ENCODE data around the gene USP27X.
A peak's percentile ranks its signal among the peaks of the same experiment; 100 is the strongest.

Gene USP27X

GRCh38 chrX:49878834-49879655, at the start of gene USP27X:
TSS of gene USP27X (plus strand) at chrX:49879484. CDS start at chrX:49880308, 824 bp downstream.
- no peaks in the 10 kb centered on the region for H3K9me3 ChIP-seq (ENCODE audit: low read length)
- no peaks in the 10 kb centered on the region for H3K27me3 ChIP-seq (ENCODE audit: insufficient read depth, low read length)

GRCh38 chrX:49838374-49838773, 40.9 kb upstream of the USP27X start:
- H3K36me3 ChIP-seq (ENCODE audit: insufficient read depth, low read length) = no peaks in the 10 kb centered on the region
- H3K9me3 ChIP-seq (ENCODE audit: low read length) = no peaks in the 10 kb centered on the region
- H3K4me1 ChIP-seq (ENCODE audit: insufficient read depth, low read length) = peaks cover 9% of the 10 kb centered on the region
- no peak overlapping the region for H3K4me3 ChIP-seq (ENCODE audit: low read length)
- H2AFZ ChIP-seq (ENCODE audit: low read depth, low read length) = no peak overlapping the region
- H3K27me3 ChIP-seq (ENCODE audit: insufficient read depth, low read length) = peaks cover 10% of the 10 kb centered on the region

More at GRCh38 chrX:49878834-49879655, at the start of gene USP27X:
- H3K4me3 ChIP-seq (ENCODE audit: low read length) = peak within 1 kb of the TSS; percentile 39
- H3K36me3 ChIP-seq (ENCODE audit: insufficient read depth, low read length) = peaks cover 2% of the 10 kb centered on the region
- H2AFZ ChIP-seq (ENCODE audit: low read depth, low read length) = peak within 1 kb of the TSS; percentile 43
- H3K4me1 ChIP-seq (ENCODE audit: insufficient read depth, low read length) = peaks cover 3% of the 10 kb centered on the region

GRCh38 chrX:49840679-49841078, 38.6 kb upstream of the USP27X start:
- Histone ChIP-seq H3K4me3 (ENCODE audit: low read length) (no peak overlapping the region), H3K27me3 (ENCODE audit: insufficient read depth, low read length) (peaks cover 7% of the 10 kb centered on the region), H2AFZ (ENCODE audit: low read depth, low read length) (no peak overlapping the region)

GRCh38 chrX:49842621-49843020, 36.7 kb upstream of the USP27X start:
- no peaks in the 10 kb centered on the region for H3K27me3 ChIP-seq (ENCODE audit: insufficient read depth, low read length)
- no peaks in the 10 kb centered on the region for H3K36me3 ChIP-seq (ENCODE audit: insufficient read depth, low read length)
- no peak overlapping the region for H3K4me3 ChIP-seq (ENCODE audit: low read length)
- no peaks in the 10 kb centered on the region for H3K9me3 ChIP-seq (ENCODE audit: low read length)
- peaks cover 22% of the 10 kb centered on the region for H3K4me1 ChIP-seq (ENCODE audit: insufficient read depth, low read length)
- no peak overlapping the region for H2AFZ ChIP-seq (ENCODE audit: low read depth, low read length)

More at GRCh38 chrX:49840679-49841078, 38.6 kb upstream of the USP27X start:
- no peaks in the 10 kb centered on the region for H3K36me3 ChIP-seq (ENCODE audit: insufficient read depth, low read length)
- no peaks in the 10 kb centered on the region for H3K9me3 ChIP-seq (ENCODE audit: low read length)
- peaks cover 22% of the 10 kb centered on the region for H3K4me1 ChIP-seq (ENCODE audit: insufficient read depth, low read length)

GRCh38 chrX:49844611-49845010, 34.7 kb upstream of the USP27X start:
- no peak overlapping the region for H3K4me3 ChIP-seq (ENCODE audit: low read length)

GRCh38 chrX:49845701-49846403, 33.4 kb upstream of the USP27X start:
- Histone ChIP-seq H3K4me1 (ENCODE audit: insufficient read depth, low read length) (peaks cover 21% of the 10 kb centered on the region), H3K27me3 (ENCODE audit: insufficient read depth, low read length) (no peaks in the 10 kb centered on the region), H3K9me3 (ENCODE audit: low read length) (no peaks in the 10 kb centered on the region), H3K36me3 (ENCODE audit: insufficient read depth, low read length) (no peaks in the 10 kb centered on the region), H2AFZ (ENCODE audit: low read depth, low read length) (no peak overlapping the region), H3K4me3 (ENCODE audit: low read length) (no peak overlapping the region)

More at GRCh38 chrX:49844611-49845010, 34.7 kb upstream of the USP27X start:
- Histone ChIP-seq H2AFZ (ENCODE audit: low read depth, low read length) (no peak overlapping the region), H3K36me3 (ENCODE audit: insufficient read depth, low read length) (no peaks in the 10 kb centered on the region), H3K4me1 (ENCODE audit: insufficient read depth, low read length) (peaks cover 22% of the 10 kb centered on the region), H3K9me3 (ENCODE audit: low read length) (no peaks in the 10 kb centered on the region), H3K27me3 (ENCODE audit: insufficient read depth, low read length) (no peaks in the 10 kb centered on the region)

GRCh38 chrX:49846522-49846921, 32.8 kb upstream of the USP27X start:
- Histone ChIP-seq H2AFZ (ENCODE audit: low read depth, low read length) (no peak overlapping the region), H3K27me3 (ENCODE audit: insufficient read depth, low read length) (no peaks in the 10 kb centered on the region), H3K36me3 (ENCODE audit: insufficient read depth, low read length) (no peaks in the 10 kb centered on the region), H3K4me1 (ENCODE audit: insufficient read depth, low read length) (peaks cover 14% of the 10 kb centered on the region), H3K4me3 (ENCODE audit: low read length) (no peak overlapping the region), H3K9me3 (ENCODE audit: low read length) (no peaks in the 10 kb centered on the region)

- H3K27me3 ChIP-seq (ENCODE audit: insufficient read depth, low read length) = no peaks in the 10 kb centered on the region
- H2AFZ ChIP-seq (ENCODE audit: low read depth, low read length) = no peak overlapping the region
- no peaks in the 10 kb centered on the region for H3K9me3 ChIP-seq (ENCODE audit: low read length)
- H3K4me3 ChIP-seq (ENCODE audit: low read length) = no peak overlapping the region
- H3K4me1 ChIP-seq (ENCODE audit: insufficient read depth, low read length) = peaks cover 13% of the 10 kb centered on the region
- no peaks in the 10 kb centered on the region for H3K36me3 ChIP-seq (ENCODE audit: insufficient read depth, low read length)
Measured at GRCh38 chrX:49848275-49848674, 31.0 kb upstream of the USP27X start.

- Histone ChIP-seq H3K4me1 (ENCODE audit: insufficient read depth, low read length) (no peaks in the 10 kb centered on the region), H3K4me3 (ENCODE audit: low read length) (no peak overlapping the region), H3K36me3 (ENCODE audit: insufficient read depth, low read length) (no peaks in the 10 kb centered on the region), H2AFZ (ENCODE audit: low read depth, low read length) (no peak overlapping the region), H3K9me3 (ENCODE audit: low read length) (no peaks in the 10 kb centered on the region), H3K27me3 (ENCODE audit: insufficient read depth, low read length) (peaks cover 6% of the 10 kb centered on the region)
Measured at GRCh38 chrX:49850028-49850427, 29.3 kb upstream of the USP27X start.

- Histone ChIP-seq H3K9me3 (ENCODE audit: low read length) (no peaks in the 10 kb centered on the region), H3K36me3 (ENCODE audit: insufficient read depth, low read length) (no peaks in the 10 kb centered on the region), H3K4me3 (ENCODE audit: low read length) (no peak overlapping the region), H2AFZ (ENCODE audit: low read depth, low read length) (no peak overlapping the region), H3K27me3 (ENCODE audit: insufficient read depth, low read length) (peaks cover 11% of the 10 kb centered on the region), H3K4me1 (ENCODE audit: insufficient read depth, low read length) (no peaks in the 10 kb centered on the region)
Measured at GRCh38 chrX:49853661-49854060, 25.6 kb upstream of the USP27X start.

- no peaks in the 10 kb centered on the region for H3K36me3 ChIP-seq (ENCODE audit: insufficient read depth, low read length)
- no peak overlapping the region for H2AFZ ChIP-seq (ENCODE audit: low read depth, low read length)
- peaks cover 11% of the 10 kb centered on the region for H3K27me3 ChIP-seq (ENCODE audit: insufficient read depth, low read length)
- H3K4me3 ChIP-seq (ENCODE audit: low read length) = no peak overlapping the region
- H3K9me3 ChIP-seq (ENCODE audit: low read length) = no peaks in the 10 kb centered on the region
- H3K4me1 ChIP-seq (ENCODE audit: insufficient read depth, low read length) = no peaks in the 10 kb centered on the region
Measured at GRCh38 chrX:49856819-49857218, 22.5 kb upstream of the USP27X start.

- H3K27me3 ChIP-seq (ENCODE audit: insufficient read depth, low read length) = peaks cover 11% of the 10 kb centered on the region
Measured at GRCh38 chrX:49858341-49858740, 20.9 kb upstream of the USP27X start.

GRCh38 chrX:49859491-49859890, 19.8 kb upstream of the USP27X start:
- Histone ChIP-seq H3K4me1 (ENCODE audit: insufficient read depth, low read length) (no peaks in the 10 kb centered on the region), H3K9me3 (ENCODE audit: low read length) (no peaks in the 10 kb centered on the region), H2AFZ (ENCODE audit: low read depth, low read length) (no peak overlapping the region), H3K27me3 (ENCODE audit: insufficient read depth, low read length) (peaks cover 5% of the 10 kb centered on the region), H3K4me3 (ENCODE audit: low read length) (no peak overlapping the region), H3K36me3 (ENCODE audit: insufficient read depth, low read length) (no peaks in the 10 kb centered on the region)

More at GRCh38 chrX:49858341-49858740, 20.9 kb upstream of the USP27X start:
- H3K4me1 ChIP-seq (ENCODE audit: insufficient read depth, low read length) = no peaks in the 10 kb centered on the region
- H3K36me3 ChIP-seq (ENCODE audit: insufficient read depth, low read length) = no peaks in the 10 kb centered on the region
- H2AFZ ChIP-seq (ENCODE audit: low read depth, low read length) = no peak overlapping the region
- H3K4me3 ChIP-seq (ENCODE audit: low read length) = no peak overlapping the region
- H3K9me3 ChIP-seq (ENCODE audit: low read length) = no peaks in the 10 kb centered on the region

Data from neuron (in vitro differentiated cells).